ENCODE measurements around the gene HOXB7.

HOXB7 gene

DNA sequence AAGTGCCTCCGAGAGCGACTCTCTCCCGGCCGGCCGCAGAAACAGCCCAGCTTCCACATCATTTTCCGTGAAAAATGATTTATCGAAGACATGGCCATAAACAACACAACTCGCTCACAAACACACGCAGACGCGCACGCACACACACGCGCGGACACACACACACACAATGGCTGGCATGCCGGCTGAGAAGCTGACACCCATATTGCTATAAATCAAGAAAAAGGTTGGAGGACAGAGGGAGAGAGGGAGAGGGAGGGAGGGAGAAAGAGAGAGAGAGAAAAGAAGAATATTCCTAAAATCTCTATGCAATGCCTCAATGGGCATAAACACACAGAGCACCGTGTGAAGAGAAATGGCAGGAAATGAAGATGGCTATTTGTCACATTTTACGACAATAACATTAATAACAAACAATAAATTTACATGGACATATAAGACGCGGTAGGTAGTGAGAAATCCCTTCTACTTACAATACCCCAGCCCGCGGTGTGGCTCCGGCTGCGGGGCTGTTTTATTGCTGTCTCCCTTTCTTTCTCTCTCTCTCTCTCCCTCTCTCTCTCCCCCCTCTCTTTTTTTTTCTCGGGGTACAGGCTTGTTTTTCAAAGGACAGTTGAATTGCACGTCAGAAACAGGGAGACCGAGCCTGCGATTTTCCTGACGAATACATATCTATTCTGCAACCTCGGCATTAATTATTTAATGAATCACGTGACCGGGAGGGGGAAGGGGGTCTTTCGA, 42.1 kb downstream of the HOXB7 start:
- no peak overlapping the region for H3K4me3 ChIP-seq (ENCODE audit: low read depth, low read length)
- H3K27ac ChIP-seq, result no peak overlapping the region
- peaks cover 97% of the 10 kb centered on the region for H3K27me3 ChIP-seq (ENCODE audit: insufficient read depth, low read depth, severe bottlenecking)
- no peaks in the 10 kb centered on the region for H3K36me3 ChIP-seq
- TF ChIP-seq, protein P1, sequence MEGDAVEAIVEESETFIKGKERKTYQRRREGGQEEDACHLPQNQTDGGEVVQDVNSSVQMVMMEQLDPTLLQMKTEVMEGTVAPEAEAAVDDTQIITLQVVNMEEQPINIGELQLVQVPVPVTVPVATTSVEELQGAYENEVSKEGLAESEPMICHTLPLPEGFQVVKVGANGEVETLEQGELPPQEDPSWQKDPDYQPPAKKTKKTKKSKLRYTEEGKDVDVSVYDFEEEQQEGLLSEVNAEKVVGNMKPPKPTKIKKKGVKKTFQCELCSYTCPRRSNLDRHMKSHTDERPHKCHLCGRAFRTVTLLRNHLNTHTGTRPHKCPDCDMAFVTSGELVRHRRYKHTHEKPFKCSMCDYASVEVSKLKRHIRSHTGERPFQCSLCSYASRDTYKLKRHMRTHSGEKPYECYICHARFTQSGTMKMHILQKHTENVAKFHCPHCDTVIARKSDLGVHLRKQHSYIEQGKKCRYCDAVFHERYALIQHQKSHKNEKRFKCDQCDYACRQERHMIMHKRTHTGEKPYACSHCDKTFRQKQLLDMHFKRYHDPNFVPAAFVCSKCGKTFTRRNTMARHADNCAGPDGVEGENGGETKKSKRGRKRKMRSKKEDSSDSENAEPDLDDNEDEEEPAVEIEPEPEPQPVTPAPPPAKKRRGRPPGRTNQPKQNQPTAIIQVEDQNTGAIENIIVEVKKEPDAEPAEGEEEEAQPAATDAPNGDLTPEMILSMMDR (IDR thresholded peaks at IDR 0.05; ENCODE audit: low read depth, low read length), result no peak
- peaks cover 2% of the 10 kb centered on the region for H3K9me3 ChIP-seq (ENCODE audit: severe bottlenecking)
- no peak for DNase-seq

DNA sequence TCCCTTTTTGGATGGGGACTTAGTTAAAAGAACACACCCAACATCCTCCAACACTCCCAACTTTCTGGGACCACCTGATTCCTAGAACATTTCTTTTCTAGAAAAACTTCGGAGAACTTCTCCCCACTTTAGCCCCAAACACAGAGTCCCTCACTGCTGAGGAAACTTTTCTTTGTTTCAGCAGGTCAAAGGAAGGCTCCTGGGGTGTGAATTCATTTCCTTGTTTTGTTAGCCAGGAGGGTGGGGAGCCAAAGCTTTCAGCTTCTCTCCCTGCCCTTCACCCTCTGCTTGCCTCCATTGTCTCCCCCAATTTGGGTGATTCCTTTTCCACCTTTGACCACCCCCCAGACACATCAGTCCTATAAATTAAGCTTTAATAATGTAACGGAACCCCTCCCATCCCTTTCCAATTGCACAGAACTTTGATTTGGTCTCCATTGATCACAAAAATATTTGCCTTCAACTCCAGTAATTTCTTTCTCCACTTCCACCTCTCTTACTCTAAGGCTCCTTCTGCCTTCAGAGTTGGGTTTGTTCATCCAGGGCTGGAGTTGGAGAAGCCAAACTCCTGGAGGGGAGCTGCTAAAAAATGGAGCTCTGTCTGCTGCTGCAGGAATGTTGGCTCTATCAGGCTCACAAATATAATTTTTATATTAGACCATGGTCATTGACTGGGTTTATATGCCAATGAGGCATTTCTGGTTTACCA, 43.0 kb downstream of the HOXB7 start:
- no peaks in the 10 kb centered on the region for H3K36me3 ChIP-seq
- no peak overlapping the region for H3K27ac ChIP-seq
- H3K27me3 ChIP-seq (ENCODE audit: insufficient read depth, low read depth, severe bottlenecking), result peaks cover 97% of the 10 kb centered on the region
- H3K9me3 ChIP-seq (ENCODE audit: severe bottlenecking), result peaks cover 2% of the 10 kb centered on the region
- TF ChIP-seq, protein P1 (IDR thresholded peaks at IDR 0.05; ENCODE audit: low read depth, low read length), result no peak
- H3K4me3 ChIP-seq (ENCODE audit: low read depth, low read length), result no peak overlapping the region
- DNase-seq, result no peak

DNA sequence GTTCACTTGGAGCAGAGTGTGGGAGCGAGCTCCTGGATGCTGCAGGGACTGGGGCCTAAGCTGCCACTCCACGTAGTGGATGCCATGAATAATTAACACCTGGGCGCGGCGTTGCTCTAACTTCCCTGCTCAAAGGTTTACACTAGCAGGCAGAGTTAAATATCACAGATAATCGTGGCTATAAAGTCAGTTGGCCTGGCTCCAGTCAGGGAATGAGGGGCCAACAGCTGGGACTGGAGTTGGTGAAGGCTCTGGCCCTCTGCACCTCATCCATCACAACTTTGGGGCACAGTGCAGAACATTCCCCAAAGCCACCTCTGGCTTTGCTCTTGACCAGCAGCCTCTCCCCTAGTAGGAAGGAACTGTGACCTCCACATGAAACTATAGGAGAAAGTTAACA, 43.6 kb downstream of the HOXB7 start:
- TF ChIP-seq, protein P1 (IDR thresholded peaks at IDR 0.05; ENCODE audit: low read depth, low read length), result no peak
- Histone ChIP-seq H3K27ac (no peak overlapping the region), H3K9me3 (ENCODE audit: severe bottlenecking) (peaks cover 2% of the 10 kb centered on the region), H3K4me3 (ENCODE audit: low read depth, low read length) (no peak overlapping the region), H3K27me3 (ENCODE audit: insufficient read depth, low read depth, severe bottlenecking) (peaks cover 97% of the 10 kb centered on the region), H3K36me3 (no peaks in the 10 kb centered on the region)
- DNase-seq, result no peak

GRCh38 chr17:48566717-48567116, 44.1 kb downstream of the HOXB7 start:
- peaks cover 2% of the 10 kb centered on the region for H3K9me3 ChIP-seq (ENCODE audit: severe bottlenecking)
- no peak overlapping the region for H3K4me3 ChIP-seq (ENCODE audit: low read depth, low read length)
- TF ChIP-seq, protein P1 (IDR thresholded peaks at IDR 0.05; ENCODE audit: low read depth, low read length), result no peak
- H3K27ac ChIP-seq, result no peak overlapping the region
- H3K27me3 ChIP-seq (ENCODE audit: insufficient read depth, low read depth, severe bottlenecking), result peaks cover 97% of the 10 kb centered on the region
- no peak for DNase-seq
- no peaks in the 10 kb centered on the region for H3K36me3 ChIP-seq

DNA sequence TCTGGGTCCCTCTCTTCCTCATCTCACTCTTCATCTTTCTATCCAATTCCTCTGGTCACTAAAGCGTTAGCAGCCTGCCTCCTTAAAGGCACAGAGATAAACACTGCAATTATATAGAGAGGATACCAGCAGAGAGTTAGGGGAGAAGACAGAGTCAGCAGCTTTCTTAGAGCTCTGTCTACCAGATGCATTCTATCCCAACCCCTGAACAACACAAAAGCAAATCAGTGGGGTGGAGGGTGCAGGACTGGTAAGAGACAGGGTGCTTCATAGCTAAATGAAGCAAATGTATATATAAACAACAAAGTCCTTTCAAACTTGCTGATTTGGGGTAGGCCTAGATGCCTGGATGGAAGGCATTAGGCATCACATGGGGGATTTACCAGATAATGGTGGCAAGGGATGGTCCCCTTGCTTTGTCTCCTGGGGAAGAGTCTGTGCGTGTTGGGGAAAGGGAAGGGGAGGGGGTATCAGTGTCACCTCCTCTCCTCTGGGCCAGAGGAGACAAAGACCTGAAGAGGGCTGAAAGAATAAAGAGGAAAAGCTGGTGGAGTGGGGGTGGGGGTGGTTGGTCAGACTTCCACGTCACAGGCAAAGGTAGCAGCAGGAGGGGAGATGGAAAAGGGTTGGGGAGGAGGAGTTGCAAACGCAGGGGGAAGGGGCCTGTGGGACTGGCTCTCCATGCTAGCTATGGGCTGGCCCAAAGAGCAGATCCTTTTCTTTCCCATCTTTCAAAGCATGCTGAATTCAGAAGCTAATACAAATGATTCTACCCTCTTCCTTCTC, 44.7 kb downstream of the HOXB7 start:
- TF ChIP-seq, protein P1 (IDR thresholded peaks at IDR 0.05; ENCODE audit: low read depth, low read length), result no peak
- Histone ChIP-seq H3K9me3 (ENCODE audit: severe bottlenecking) (peaks cover 2% of the 10 kb centered on the region), H3K27ac (no peak overlapping the region), H3K27me3 (ENCODE audit: insufficient read depth, low read depth, severe bottlenecking) (peaks cover 97% of the 10 kb centered on the region), H3K36me3 (no peaks in the 10 kb centered on the region), H3K4me3 (ENCODE audit: low read depth, low read length) (no peak overlapping the region)
- no peak for DNase-seq
